GM18951 (cell line): ENCODE measurements around the gene TF.

ENCODE experiments used
- POLR2A ChIP-seq: IDR thresholded peaks from 4 replicates; pipeline ENCODE4 v1.6.1; 2011; ENCODE audit warnings: mild to moderate bottlenecking; ENCODE audit not compliant: insufficient read length, insufficient read depth; ENCODE audit errors: extremely low read depth
- in situ Hi-C: fragments of 300-500 bp; cut with MboI; formaldehyde crosslinking; loops from one replicate; pipeline ENCODE4 v1.12.0; 2022; ENCODE audit warnings: low sequenced_read_pairs, mixed read lengths, inconsistent platforms; ENCODE audit not compliant: unreplicated experiment

Gene TF

DNA sequence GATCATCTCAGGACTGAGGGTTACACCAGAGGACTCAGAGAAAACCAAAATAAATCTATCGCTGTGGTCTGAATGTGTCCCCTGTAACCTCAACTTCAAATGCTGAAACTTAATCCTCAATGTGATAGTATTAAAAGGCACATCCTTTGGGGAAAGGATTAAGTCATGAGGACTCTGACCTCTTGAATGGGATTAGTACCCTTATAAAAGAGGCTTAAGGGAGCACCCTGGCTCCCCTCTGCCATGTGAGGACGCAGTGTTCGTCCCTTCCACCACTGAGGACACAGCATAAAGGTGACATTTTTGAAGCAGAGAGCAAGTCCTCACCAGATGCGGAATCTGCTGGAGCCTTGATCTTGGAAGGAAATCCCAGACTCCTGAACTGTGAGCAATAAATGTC is 98.9 kb downstream of the TF start:
- TF ChIP-seq POLR2A = no peak
- in situ Hi-C loops = no loop called here
